MM.1S (cell line): ENCODE measurements around the gene BLCAP.

Source experiments
- EZH2phosphoT487 ChIP-seq: fragments of 300-600 bp; sonication (generic); IDR thresholded peaks from 2 replicates; pipeline ENCODE4 v1.6.1; 2018; ENCODE audit warnings: antibody characterized with exemption, low read length
- TF ChIP-seq, protein P1 (sequence below): fragments of 300-600 bp; sonication (generic); IDR thresholded peaks from 2 replicates; pipeline ENCODE4 v1.5.1; 2016; ENCODE audit warnings: antibody characterized with exemption, low read length, mixed read lengths

DNA sequence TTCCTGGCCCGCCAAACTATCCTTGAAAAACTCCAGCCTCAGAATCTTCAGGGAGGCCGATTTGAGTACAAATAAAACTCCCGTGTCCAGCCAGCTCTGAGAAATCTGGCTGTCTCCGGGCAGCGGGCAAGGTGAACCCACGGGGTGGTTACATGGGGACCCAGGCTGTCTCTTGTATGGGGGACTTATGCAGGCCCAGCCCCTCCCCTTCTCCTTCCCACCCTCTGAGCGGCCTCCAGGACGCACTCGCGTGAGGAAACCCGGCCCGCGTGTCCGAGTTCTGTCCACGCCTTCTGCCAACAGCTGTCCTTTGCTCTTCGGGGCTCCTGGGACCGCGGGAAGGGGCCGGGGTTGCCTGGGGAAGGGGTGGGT, 36.3 kb upstream of the BLCAP start:
- TF ChIP-seq, protein P1, sequence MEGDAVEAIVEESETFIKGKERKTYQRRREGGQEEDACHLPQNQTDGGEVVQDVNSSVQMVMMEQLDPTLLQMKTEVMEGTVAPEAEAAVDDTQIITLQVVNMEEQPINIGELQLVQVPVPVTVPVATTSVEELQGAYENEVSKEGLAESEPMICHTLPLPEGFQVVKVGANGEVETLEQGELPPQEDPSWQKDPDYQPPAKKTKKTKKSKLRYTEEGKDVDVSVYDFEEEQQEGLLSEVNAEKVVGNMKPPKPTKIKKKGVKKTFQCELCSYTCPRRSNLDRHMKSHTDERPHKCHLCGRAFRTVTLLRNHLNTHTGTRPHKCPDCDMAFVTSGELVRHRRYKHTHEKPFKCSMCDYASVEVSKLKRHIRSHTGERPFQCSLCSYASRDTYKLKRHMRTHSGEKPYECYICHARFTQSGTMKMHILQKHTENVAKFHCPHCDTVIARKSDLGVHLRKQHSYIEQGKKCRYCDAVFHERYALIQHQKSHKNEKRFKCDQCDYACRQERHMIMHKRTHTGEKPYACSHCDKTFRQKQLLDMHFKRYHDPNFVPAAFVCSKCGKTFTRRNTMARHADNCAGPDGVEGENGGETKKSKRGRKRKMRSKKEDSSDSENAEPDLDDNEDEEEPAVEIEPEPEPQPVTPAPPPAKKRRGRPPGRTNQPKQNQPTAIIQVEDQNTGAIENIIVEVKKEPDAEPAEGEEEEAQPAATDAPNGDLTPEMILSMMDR: no peak
- no peak for TF ChIP-seq EZH2phosphoT487
